ENCODE measurements around the gene ALOX5AP.

DNA sequence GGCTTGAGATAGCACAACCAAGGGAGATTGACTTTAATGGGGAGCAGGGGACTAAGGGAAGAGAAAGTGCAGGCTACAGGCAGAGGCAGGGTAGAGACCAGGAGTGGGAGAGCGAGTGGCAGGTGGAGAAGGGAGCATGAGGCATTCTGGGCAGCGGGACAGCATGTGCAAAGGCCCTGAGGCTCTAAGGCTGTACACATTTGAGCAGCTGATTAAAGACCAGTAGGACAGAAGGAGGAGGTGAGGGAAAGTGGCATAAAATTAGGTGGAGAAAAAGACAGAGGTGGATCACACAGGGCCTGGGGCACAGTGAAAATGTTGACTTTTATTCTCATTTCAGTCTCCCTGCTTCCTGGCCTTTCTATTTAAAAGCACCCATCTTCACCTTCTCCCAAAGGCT lies 74.4 kb downstream of the ALOX5AP start:
- no peak for TF ChIP-seq CTCF (IDR thresholded peaks at IDR 0.05; ENCODE audit: insufficient read depth, low read depth, low read length)
- no peak for TF ChIP-seq EZH2 (IDR thresholded peaks at IDR 0.05; ENCODE audit: insufficient read depth, low read length)

Data from astrocyte (in vitro differentiated cells and primary cell).